ENCODE results near the gene NCLN.
"Not testable (repeated sequence)": the region's sequence is repeated elsewhere in the genome, so short reads cannot be mapped to it uniquely, and the experiment has no call there.

NCLN gene

GRCh38 chr19:3202346-3202745 is 16.6 kb downstream of the NCLN start:
- no peak for DNase-seq

GRCh38 chr19:3202895-3203294 is 17.2 kb downstream of the NCLN start:
- not testable (repeated sequence) for DNase-seq

GRCh38 chr19:3203805-3204645 is 18.3 kb downstream of the NCLN start:
- DNase-seq = no peak

- DNase-seq = no peak
Observed at GRCh38 chr19:3204646-3205275, 19.0 kb downstream of the NCLN start.

- no peak for DNase-seq
Observed at GRCh38 chr19:3206216-3206953, 20.7 kb downstream of the NCLN start.

- DNase-seq = no peak
Observed at GRCh38 chr19:3207461-3208242, 21.9 kb downstream of the NCLN start.

- DNase-seq = no peak
Observed at GRCh38 chr19:3208317-3209207, 22.8 kb downstream of the NCLN start.

- peak; percentile 56 for DNase-seq
Observed at GRCh38 chr19:3210347-3211017, 24.8 kb downstream of the NCLN start.

GRCh38 chr19:3211191-3211590 is 25.5 kb downstream of the NCLN start:
- no peak for DNase-seq

- no peak for DNase-seq
Observed at GRCh38 chr19:3213159-3213558, 27.4 kb downstream of the NCLN start.

GRCh38 chr19:3216874-3217273 is 31.1 kb downstream of the NCLN start:
- DNase-seq = no peak

GRCh38 chr19:3220576-3220975 is 34.8 kb downstream of the NCLN start:
- DNase-seq = no peak

- not testable (repeated sequence) for DNase-seq
Observed at GRCh38 chr19:3221576-3221975, 35.8 kb downstream of the NCLN start.

- DNase-seq = no peak
Observed at GRCh38 chr19:3222709-3223108, 37.0 kb downstream of the NCLN start.

- peak; percentile 17 for DNase-seq
Observed at GRCh38 chr19:3224346-3225168, 38.8 kb downstream of the NCLN start, which contains the start of gene CELF5. TSS of gene CELF5 (plus strand) at chr19:3224661. CDS start at chr19:3224740, 79 bp downstream.

GRCh38 chr19:3225169-3225485 is 39.4 kb downstream of the NCLN start:
- no peak for DNase-seq

- no peak for DNase-seq
Observed at GRCh38 chr19:3225677-3226093, 40.0 kb downstream of the NCLN start.

GRCh38 chr19:3227054-3227626 is 41.4 kb downstream of the NCLN start:
- DNase-seq = no peak

GRCh38 chr19:3229346-3229743 is 43.6 kb downstream of the NCLN start:
- DNase-seq = no peak

Measured in inflammatory macrophage treated with lipopolysaccharide for 4 hours (primary cell).